NCI-H82 (cell line): ENCODE data around the gene PTPRN2.
"Not testable (repeated sequence)": the region's sequence is repeated elsewhere in the genome, so short reads cannot be mapped to it uniquely, and the experiment has no call there.

ENCODE experiments used
- DNase-seq: peaks from one replicate; lab custom pipeline; 2025; lab: John Stamatoyannopoulos, UW

The PTPRN2 gene

GRCh38 chr7:157751406-157751805 is 836.2 kb downstream of the PTPRN2 start:
- DNase-seq: no peak

GRCh38 chr7:157750291-157750690 is 837.3 kb downstream of the PTPRN2 start:
- DNase-seq: no peak

GRCh38 chr7:157745721-157746709 is 841.6 kb downstream of the PTPRN2 start:
- no peak for DNase-seq

- DNase-seq: no peak
These were observed 842.6 kb downstream of the PTPRN2 start for GRCh38 chr7:157744786-157745601.

GRCh38 chr7:157743781-157744525 is 843.7 kb downstream of the PTPRN2 start:
- DNase-seq: no peak

- no peak for DNase-seq
These were observed 847.3 kb downstream of the PTPRN2 start for GRCh38 chr7:157740251-157740798.

- no peak for DNase-seq
These were observed 848.0 kb downstream of the PTPRN2 start for GRCh38 chr7:157739650-157740049.

GRCh38 chr7:157739031-157739430 is 848.6 kb downstream of the PTPRN2 start:
- DNase-seq: no peak

- no peak for DNase-seq
These were observed 849.6 kb downstream of the PTPRN2 start for GRCh38 chr7:157738066-157738460.

GRCh38 chr7:157737151-157738065 is 850.2 kb downstream of the PTPRN2 start:
- DNase-seq: no peak

GRCh38 chr7:157736341-157736740 is 851.3 kb downstream of the PTPRN2 start:
- DNase-seq: no peak

GRCh38 chr7:157735826-157736225 is 851.8 kb downstream of the PTPRN2 start:
- no peak for DNase-seq

GRCh38 chr7:157734676-157735640 is 852.7 kb downstream of the PTPRN2 start:
- DNase-seq: no peak

GRCh38 chr7:157733760-157734395 is 853.7 kb downstream of the PTPRN2 start:
- not testable (repeated sequence) for DNase-seq

GRCh38 chr7:157731126-157731525 is 856.5 kb downstream of the PTPRN2 start:
- no peak for DNase-seq

- no peak for DNase-seq
These were observed 857.0 kb downstream of the PTPRN2 start for GRCh38 chr7:157730614-157731013.

GRCh38 chr7:157729566-157729965 is 858.1 kb downstream of the PTPRN2 start:
- DNase-seq: no peak

- DNase-seq: no peak
These were observed 859.5 kb downstream of the PTPRN2 start for GRCh38 chr7:157727964-157728615.
